VCaP (cell line): ENCODE measurements around the gene DGKZ.

Experiments used
- H3K27ac ChIP-seq: fragments of 450-650 bp; 2 replicates; pipeline ENCODE4 v1.5.1; 2017
- CTCF ChIP-seq: fragments of 450-650 bp; conservative IDR thresholded peaks from 2 replicates; pipeline ENCODE4 v1.5.1; 2017; ENCODE audit warnings: mild to moderate bottlenecking, moderate library complexity

DGKZ gene

DNA sequence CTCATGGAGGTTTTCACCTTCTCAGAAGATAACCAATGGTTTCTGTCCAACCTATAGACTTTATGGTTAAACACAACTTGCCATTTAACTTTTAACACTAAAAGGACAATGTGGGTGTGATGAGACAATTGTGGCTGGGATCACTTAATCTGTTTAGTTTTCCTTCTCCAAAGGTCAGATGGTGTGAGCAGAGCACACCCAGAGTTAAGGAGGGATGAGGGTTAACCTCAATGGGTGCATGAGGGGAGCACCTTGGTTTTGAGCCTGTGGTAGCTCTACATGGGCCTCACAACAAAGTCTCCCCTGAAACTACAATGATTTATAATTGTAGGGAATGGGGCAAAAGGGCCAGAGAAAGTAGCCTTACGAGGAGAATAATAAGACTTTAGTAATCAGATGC is 73.2 kb downstream of the DGKZ start:
- H3K27ac ChIP-seq, result no peak overlapping the region
- TF ChIP-seq CTCF, result no peak

DNA sequence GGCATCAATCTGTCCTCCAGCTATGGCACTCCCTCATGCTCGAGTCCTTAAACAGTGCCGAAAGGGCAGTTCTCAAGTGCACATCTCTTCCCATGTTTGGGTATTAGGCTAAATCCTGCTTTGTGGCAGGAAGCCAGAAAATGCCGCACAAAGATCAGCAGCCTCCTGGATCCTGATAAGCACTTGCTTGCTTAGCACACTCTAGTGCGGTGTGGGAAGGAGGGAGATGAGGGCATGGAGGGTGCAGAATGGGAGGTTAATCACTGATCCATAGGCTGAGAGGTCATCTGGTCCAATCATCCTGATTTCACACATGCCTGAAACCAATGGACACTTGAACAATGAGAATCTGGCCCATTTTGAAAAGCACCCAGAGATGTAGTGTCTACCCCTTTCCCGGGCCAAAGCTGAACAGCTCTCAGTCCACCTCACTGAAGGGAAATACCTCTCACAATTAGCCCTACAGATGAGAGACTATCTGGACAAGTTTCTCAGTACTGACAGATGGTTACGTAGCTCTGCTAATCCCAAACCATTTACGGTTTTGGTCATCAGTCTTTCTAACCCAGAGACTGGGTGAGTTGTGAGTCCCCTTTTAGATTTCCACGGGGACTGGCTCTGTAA is 74.1 kb downstream of the DGKZ start:
- no peak overlapping the region for H3K27ac ChIP-seq
- no peak for TF ChIP-seq CTCF

- no peak for TF ChIP-seq CTCF
- H3K27ac ChIP-seq, result peak overlapping the region; percentile 27
Measured at GRCh38 chr11:46422588-46422987, 75.3 kb downstream of the DGKZ start.

- H3K27ac ChIP-seq, result no peak overlapping the region
- no peak for TF ChIP-seq CTCF
Measured at GRCh38 chr11:46426233-46426991, 79.1 kb downstream of the DGKZ start.

DNA sequence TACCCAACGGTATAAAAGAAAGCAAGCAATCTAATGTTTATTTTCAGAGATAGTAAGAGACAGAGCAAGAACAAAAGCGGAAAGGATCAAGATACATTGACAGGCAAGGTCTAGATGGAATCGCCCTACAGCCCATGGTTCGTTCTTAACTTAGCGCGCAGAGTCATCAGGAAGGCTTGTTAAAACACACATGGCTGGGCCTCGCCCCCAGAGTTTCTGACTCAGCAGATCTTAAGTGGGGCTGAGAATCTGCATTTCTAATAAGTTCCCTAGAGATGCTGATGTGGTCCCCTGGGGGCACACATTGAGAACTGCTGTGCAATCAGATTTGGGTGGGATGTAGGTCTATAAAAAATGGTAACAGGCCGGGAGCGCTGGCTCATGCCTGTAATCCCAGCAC is 80.1 kb downstream of the DGKZ start:
- no peak overlapping the region for H3K27ac ChIP-seq
- TF ChIP-seq CTCF, result no peak

- no peak for TF ChIP-seq CTCF
- no peak overlapping the region for H3K27ac ChIP-seq
Measured at GRCh38 chr11:46429717-46430116, 82.5 kb downstream of the DGKZ start.
